Measurements from ENCODE around the gene ABHD15. TPM values are rescaled to one million over a fixed set of nuclear protein-coding genes. Genes with fewer than 3 reads are reported as not detected.
A peak's percentile ranks its signal among the peaks of the same experiment; 100 is the strongest.
"Not testable (repeated sequence)": the region's sequence is repeated elsewhere in the genome, so short reads cannot be mapped to it uniquely, and the experiment has no call there.

ABHD15 gene
- total RNA-seq, 2 donors from 2014 or later = 5.1 to 10.6 TPM

GRCh38 chr17:29565643-29566472 lies 979 bp downstream of the ABHD15 start:
- DNase-seq (ENCODE audit: low spot score in 2 of 2) (peak in 1 of 2 donors; percentile 65), ATAC-seq (peak; percentile 18 to 21)
- Mint-ChIP-seq H3K36me3 (peaks cover 11 to 20% of the 10 kb centered on the region in 2 donors), H3K27ac (peak overlapping the region; percentile 82 to 84), H3K9me3 (no peaks in the 10 kb centered on the region)

- Mint-ChIP-seq H3K36me3 (peaks cover 11 to 16% of the 10 kb centered on the region in 2 donors), H3K27ac (no peak overlapping the region), H3K9me3 (no peaks in the 10 kb centered on the region)
- no peak for DNase-seq (ENCODE audit: low spot score in 2 of 2)
- no peak for ATAC-seq
Measured at GRCh38 chr17:29563816-29564215, 3.0 kb downstream of the ABHD15 start.

- DNase-seq (ENCODE audit: low spot score in 2 of 2) (no peak), ATAC-seq (no peak)
- H3K27ac Mint-ChIP-seq = no peak overlapping the region
- H3K36me3 Mint-ChIP-seq = peaks cover 11 to 16% of the 10 kb centered on the region in 2 donors
- no peaks in the 10 kb centered on the region for H3K9me3 Mint-ChIP-seq
Measured at GRCh38 chr17:29562615-29563014, 4.2 kb downstream of the ABHD15 start.

GRCh38 chr17:29561554-29562517 lies 5.0 kb downstream of the ABHD15 start:
- Mint-ChIP-seq H3K27ac (no peak overlapping the region), H3K36me3 (peaks cover 11 to 16% of the 10 kb centered on the region in 2 donors), H3K9me3 (no peaks in the 10 kb centered on the region)
- ATAC-seq (no peak), DNase-seq (ENCODE audit: low spot score in 2 of 2) (no peak)

GRCh38 chr17:29560316-29560715 lies 6.5 kb downstream of the ABHD15 start:
- no peaks in the 10 kb centered on the region for H3K9me3 Mint-ChIP-seq
- no peak for ATAC-seq
- DNase-seq (ENCODE audit: low spot score in 2 of 2) = no peak
- no peak overlapping the region for H3K27ac Mint-ChIP-seq
- peaks cover 6 to 11% of the 10 kb centered on the region in 2 donors for H3K36me3 Mint-ChIP-seq

GRCh38 chr17:29559640-29560039 lies 7.2 kb downstream of the ABHD15 start:
- Mint-ChIP-seq H3K27ac (no peak overlapping the region), H3K9me3 (no peaks in the 10 kb centered on the region), H3K36me3 (peaks cover 6 to 11% of the 10 kb centered on the region in 2 donors)
- no peak for DNase-seq (ENCODE audit: low spot score in 2 of 2)
- ATAC-seq = no peak

- DNase-seq (ENCODE audit: low spot score in 2 of 2); H3K9me3 Mint-ChIP-seq; ATAC-seq: not testable (repeated sequence)
- peaks cover 6 to 11% of the 10 kb centered on the region in 2 donors for H3K36me3 Mint-ChIP-seq
- peak overlapping the region in 1 of 2 donors; percentile 38 for H3K27ac Mint-ChIP-seq
Measured at GRCh38 chr17:29558139-29558538, 8.7 kb downstream of the ABHD15 start.

GRCh38 chr17:29557739-29558116 lies 9.1 kb downstream of the ABHD15 start:
- ATAC-seq (peak; percentile 86 to 88), DNase-seq (ENCODE audit: low spot score in 2 of 2) (no peak)
- Mint-ChIP-seq H3K9me3 (no peaks in the 10 kb centered on the region), H3K27ac (peak overlapping the region in 1 of 2 donors; percentile 38), H3K36me3 (peaks cover 4 to 9% of the 10 kb centered on the region in 2 donors)

- no peak for DNase-seq (ENCODE audit: low spot score in 2 of 2)
- Mint-ChIP-seq H3K36me3 (peaks cover 0 to 4% of the 10 kb centered on the region in 2 donors), H3K9me3 (no peaks in the 10 kb centered on the region), H3K27ac (peak overlapping the region in 1 of 2 donors; percentile 38)
- ATAC-seq = peak; percentile 42 to 54
Measured at GRCh38 chr17:29557085-29557738, 9.6 kb downstream of the ABHD15 start.

GRCh38 chr17:29555840-29556239 lies 11.0 kb downstream of the ABHD15 start:
- H3K36me3 Mint-ChIP-seq = no peaks in the 10 kb centered on the region
- H3K9me3 Mint-ChIP-seq = no peaks in the 10 kb centered on the region
- ATAC-seq = no peak
- no peak for DNase-seq (ENCODE audit: low spot score in 2 of 2)
- H3K27ac Mint-ChIP-seq = no peak overlapping the region

GRCh38 chr17:29549177-29549923 lies 17.5 kb downstream of the ABHD15 start:
- no peaks in the 10 kb centered on the region for H3K9me3 Mint-ChIP-seq
- peak in 1 of 2 donors; percentile 78 for ATAC-seq
- DNase-seq (ENCODE audit: low spot score in 2 of 2) = no peak
- H3K27ac Mint-ChIP-seq = no peak overlapping the region
- no peaks in the 10 kb centered on the region for H3K36me3 Mint-ChIP-seq

- DNase-seq (ENCODE audit: low spot score in 2 of 2) (no peak), ATAC-seq (no peak)
- no peaks in the 10 kb centered on the region for H3K9me3 Mint-ChIP-seq
- H3K36me3 Mint-ChIP-seq = peaks cover 0 to 5% of the 10 kb centered on the region in 2 donors
- no peak overlapping the region for H3K27ac Mint-ChIP-seq
Measured at GRCh38 chr17:29546830-29547229, 20.0 kb downstream of the ABHD15 start.

- DNase-seq (ENCODE audit: low spot score in 2 of 2) (no peak), ATAC-seq (no peak)
- Mint-ChIP-seq H3K9me3 (no peaks in the 10 kb centered on the region), H3K27ac (no peak overlapping the region), H3K36me3 (peaks cover 0 to 5% of the 10 kb centered on the region in 2 donors)
Measured at GRCh38 chr17:29546085-29546484, 20.8 kb downstream of the ABHD15 start.

GRCh38 chr17:29544066-29544465 lies 22.8 kb downstream of the ABHD15 start:
- Mint-ChIP-seq H3K27ac (no peak overlapping the region), H3K9me3 (no peaks in the 10 kb centered on the region), H3K36me3 (peaks cover 0 to 5% of the 10 kb centered on the region in 2 donors)
- ATAC-seq = no peak
- DNase-seq (ENCODE audit: low spot score in 2 of 2) = no peak

- Mint-ChIP-seq H3K9me3 (no peaks in the 10 kb centered on the region), H3K27ac (no peak overlapping the region), H3K36me3 (peaks cover 6 to 7% of the 10 kb centered on the region in 2 donors)
- DNase-seq (ENCODE audit: low spot score in 2 of 2) (no peak), ATAC-seq (no peak)
Measured at GRCh38 chr17:29533976-29534375, 32.9 kb downstream of the ABHD15 start.

GRCh38 chr17:29526322-29526721 lies 40.5 kb downstream of the ABHD15 start:
- ATAC-seq = peak in 1 of 2 donors; percentile 31
- no peak for DNase-seq (ENCODE audit: low spot score in 2 of 2)
- H3K27ac Mint-ChIP-seq = no peak overlapping the region
- H3K9me3 Mint-ChIP-seq = no peaks in the 10 kb centered on the region
- H3K36me3 Mint-ChIP-seq = no peaks in the 10 kb centered on the region

Data from activated naive CD4-positive, alpha-beta T cell treated with anti-CD3 and anti-CD28 coated beads, Interleukin-2, amount 50 U/mL, for 72 hours (primary cell).